COLO668 (cell line): ENCODE measurements around the gene CTBP2.

ENCODE experiments used
- DNase-seq: peaks from one replicate; lab custom pipeline; 2025; ENCODE audit not compliant: unreplicated experiment; lab: John Stamatoyannopoulos, UW

The CTBP2 gene

DNA sequence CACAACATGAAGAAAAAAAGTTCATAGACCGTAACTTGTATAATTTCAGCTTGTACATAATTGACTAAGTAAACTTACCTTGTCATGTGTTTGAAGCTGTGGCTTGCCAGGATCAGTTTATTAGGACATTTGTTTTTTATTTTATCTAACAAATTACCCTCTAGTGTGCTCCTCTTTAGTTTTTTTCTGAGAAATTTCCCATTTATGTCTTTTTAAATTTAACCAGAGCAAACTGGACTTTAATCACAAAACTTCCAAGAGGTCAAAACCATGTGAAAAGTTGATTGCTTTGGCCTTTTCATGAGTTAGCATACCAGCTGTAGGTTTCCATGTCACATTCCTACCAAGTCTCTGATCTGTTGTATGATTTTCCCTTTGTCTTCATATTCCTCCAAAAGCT lies 176.0 kb downstream of the CTBP2 start:
- DNase-seq: no peak

- DNase-seq: no peak
These were observed 177.0 kb downstream of the CTBP2 start for GRCh38 chr10:124983321-124983720.

- DNase-seq: no peak
These were observed 182.0 kb downstream of the CTBP2 start for GRCh38 chr10:124978376-124978725.

GRCh38 chr10:124977648-124978375 lies 182.6 kb downstream of the CTBP2 start:
- DNase-seq: no peak

GRCh38 chr10:124977161-124977560 lies 183.2 kb downstream of the CTBP2 start:
- DNase-seq: no peak

- no peak for DNase-seq
These were observed 184.3 kb downstream of the CTBP2 start for GRCh38 chr10:124975977-124976514.

DNA sequence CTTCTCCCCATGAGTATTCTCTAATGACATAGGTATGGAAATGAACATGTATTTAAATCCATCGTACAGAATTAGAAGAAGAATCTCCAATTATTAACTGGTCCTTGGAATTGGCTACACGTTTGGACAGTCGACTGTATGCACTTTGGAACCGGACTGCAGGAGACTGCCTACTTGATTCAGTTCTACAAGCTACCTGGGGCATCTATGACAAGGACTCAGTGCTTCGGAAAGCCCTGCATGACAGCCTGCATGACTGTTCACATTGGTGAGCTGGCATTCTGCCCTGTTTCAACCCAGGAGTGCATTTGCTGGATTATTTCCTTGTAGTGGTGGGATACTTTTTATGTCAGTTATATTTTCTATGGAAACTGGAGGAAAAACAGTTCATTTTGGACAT lies 186.2 kb downstream of the CTBP2 start:
- DNase-seq: no peak

DNA sequence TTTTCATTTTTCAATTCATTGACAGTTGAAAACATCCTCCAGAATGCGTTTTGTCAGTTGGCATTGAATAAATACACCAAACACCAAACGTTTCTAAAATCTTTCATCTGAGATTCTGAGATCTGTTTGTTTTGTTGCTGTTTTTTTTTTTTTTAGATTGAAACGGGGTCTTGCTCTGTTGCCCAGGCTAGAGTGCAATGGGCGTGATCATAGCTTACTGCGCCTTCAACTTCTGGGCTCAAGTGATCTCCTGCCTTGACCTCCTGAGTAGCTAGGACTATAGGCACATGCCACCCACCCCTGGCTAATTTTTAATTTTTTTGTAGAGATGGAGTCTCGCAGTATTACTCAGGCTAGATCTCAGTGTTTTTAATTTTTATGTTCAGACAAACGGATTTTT lies 187.7 kb downstream of the CTBP2 start:
- no peak for DNase-seq

GRCh38 chr10:124971276-124971675 lies 189.1 kb downstream of the CTBP2 start:
- DNase-seq: no peak

- no peak for DNase-seq
These were observed 193.1 kb downstream of the CTBP2 start for GRCh38 chr10:124967255-124967654.

GRCh38 chr10:124966008-124966407 lies 194.4 kb downstream of the CTBP2 start:
- DNase-seq: no peak

GRCh38 chr10:124963866-124964720 lies 196.3 kb downstream of the CTBP2 start:
- no peak for DNase-seq

- no peak for DNase-seq
These were observed 197.9 kb downstream of the CTBP2 start for GRCh38 chr10:124962421-124962820.

DNA sequence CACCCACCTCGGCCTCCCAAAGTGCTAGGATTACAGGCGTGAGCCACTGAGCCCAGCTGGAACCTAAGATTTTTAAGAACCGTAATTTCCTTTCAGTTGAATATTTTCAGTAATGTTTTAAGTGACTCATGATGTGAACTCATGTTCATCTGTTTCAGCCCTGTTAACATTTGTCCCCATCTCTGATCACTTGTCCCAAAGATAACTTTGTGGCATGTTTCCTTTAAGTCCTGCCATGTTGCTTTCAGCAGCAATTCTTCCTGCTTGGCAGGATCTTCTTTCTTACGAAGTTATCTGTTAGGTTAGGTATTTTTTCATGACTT lies 199.2 kb downstream of the CTBP2 start:
- no peak for DNase-seq

- no peak for DNase-seq
These were observed 200.8 kb downstream of the CTBP2 start for GRCh38 chr10:124959564-124959963.

DNA sequence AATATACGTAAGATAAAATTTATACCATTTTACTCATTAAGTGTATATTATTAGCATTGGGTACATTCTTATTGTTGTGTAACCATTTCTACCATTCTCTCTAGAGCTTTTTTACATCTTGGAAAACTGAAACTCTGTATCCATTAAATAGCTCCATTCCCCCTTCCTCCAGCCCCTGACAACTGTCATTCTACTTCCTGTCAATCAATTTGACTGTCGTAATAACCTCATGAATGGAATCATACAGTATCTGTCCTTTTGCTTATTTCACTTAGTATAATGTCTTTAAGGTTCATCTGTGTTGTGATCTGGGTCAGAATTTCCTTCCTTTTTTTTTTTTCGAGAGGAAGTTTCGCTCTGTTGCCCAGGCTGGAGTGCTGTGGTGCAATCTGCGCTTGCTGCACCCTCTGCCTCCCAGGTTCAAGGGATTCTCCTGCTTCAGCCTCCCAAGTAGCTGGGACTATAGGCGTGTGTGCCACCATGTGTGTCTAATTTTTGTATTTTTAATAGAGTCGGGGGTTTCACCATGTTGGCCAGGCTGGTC lies 202.9 kb downstream of the CTBP2 start:
- DNase-seq: no peak

- no peak for DNase-seq
These were observed 203.6 kb downstream of the CTBP2 start for GRCh38 chr10:124956764-124957163.

DNA sequence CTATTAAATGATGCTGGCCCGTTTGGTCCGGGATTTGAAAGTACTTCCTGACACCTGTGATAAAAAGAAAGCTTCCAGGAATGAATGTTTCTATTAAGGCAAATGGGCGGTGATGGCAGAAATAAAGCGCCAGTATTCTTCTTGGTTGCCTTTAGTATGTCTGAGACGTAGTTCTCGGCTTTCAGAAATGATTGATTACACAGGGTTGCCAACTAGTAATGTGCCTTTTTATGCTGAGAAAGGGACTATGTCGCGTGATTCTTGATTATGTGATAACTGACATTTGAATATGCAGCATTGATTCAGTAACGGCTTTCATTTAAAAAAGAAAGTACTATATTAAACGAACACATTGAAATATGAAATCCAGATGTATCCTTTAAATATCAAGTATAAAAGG lies 204.5 kb downstream of the CTBP2 start:
- DNase-seq: no peak

DNA sequence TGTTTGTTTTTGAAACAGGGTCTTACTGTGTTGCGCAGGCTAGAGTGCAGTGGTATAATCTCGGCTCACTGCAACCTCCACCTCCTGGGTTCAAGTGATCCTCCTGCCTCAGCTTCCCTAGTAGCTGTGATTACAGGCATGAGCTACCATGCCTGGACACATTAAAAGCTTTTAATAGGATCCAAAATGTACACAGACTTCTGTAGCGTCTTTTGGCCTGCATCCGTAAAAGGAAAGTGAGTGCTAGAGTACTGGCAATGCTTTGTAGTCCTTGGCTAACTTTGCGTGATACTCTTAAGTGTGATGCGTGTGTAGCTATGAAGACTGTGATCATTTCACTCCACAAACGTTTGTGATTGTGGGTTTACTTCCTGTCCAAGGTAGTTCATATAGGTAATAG lies 205.1 kb downstream of the CTBP2 start:
- no peak for DNase-seq

DNA sequence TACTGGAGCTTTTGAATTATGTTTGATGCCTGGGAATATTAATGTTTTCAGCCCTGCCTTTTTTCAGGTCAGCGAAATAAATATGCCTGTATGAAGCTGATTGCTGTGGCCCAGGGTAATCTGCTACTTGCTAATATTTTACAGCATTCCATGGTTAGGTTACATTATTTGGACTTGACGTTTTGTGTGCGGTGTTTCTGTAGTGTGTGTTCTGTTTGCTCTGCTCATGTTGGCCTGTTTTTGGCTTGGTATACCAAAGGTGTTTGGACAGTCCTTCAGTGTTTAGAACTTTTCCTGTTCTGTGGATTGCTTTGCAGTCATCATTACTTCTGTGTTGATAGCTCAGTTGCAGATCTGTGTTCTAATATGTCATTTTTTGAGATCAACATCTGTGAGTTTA lies 206.9 kb downstream of the CTBP2 start:
- no peak for DNase-seq

GRCh38 chr10:124952123-124952522 lies 208.2 kb downstream of the CTBP2 start:
- no peak for DNase-seq

DNA sequence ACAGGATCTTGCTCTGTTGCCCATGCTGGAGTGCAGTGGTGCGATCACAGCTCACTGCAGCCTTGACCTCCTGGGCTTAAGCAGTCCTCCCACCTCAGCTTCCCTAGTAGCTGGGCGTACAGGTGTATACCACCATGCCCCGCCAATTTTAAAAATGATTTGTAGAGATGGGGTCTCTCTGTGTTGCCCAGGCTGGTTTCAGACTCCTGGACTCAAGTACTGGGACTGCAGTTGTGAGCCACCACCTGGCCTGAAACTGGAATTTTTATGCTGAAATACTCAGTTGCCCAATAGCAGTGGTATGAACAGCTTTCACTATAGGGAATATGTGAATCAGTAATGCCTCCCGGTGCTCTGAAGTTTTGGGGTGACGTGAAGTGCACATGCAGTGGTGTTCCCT lies 210.8 kb downstream of the CTBP2 start:
- no peak for DNase-seq
